ENCODE results near the gene SSR3. TPM values are rescaled to one million over a fixed set of nuclear protein-coding genes. Genes with fewer than 3 reads are reported as not detected.

Gene SSR3
- total RNA-seq, 4 donors from 2014 or later: 69.5 to 116 (median 93.2) TPM

- no peak for TF ChIP-seq CTCF (IDR thresholded peaks at IDR 0.05; ENCODE audit: low read depth)
Measured at GRCh38 chr3:156542101-156543042, 12.5 kb downstream of the SSR3 start.

- no peak for TF ChIP-seq CTCF (IDR thresholded peaks at IDR 0.05; ENCODE audit: low read depth)
Measured at GRCh38 chr3:156539802-156540201, 15.1 kb downstream of the SSR3 start.

GRCh38 chr3:156539051-156539450, 15.9 kb downstream of the SSR3 start:
- TF ChIP-seq CTCF (IDR thresholded peaks at IDR 0.05; ENCODE audit: low read depth): no peak

GRCh38 chr3:156536524-156537316, 18.2 kb downstream of the SSR3 start:
- TF ChIP-seq CTCF (IDR thresholded peaks at IDR 0.05; ENCODE audit: low read depth): no peak

- TF ChIP-seq CTCF (IDR thresholded peaks at IDR 0.05; ENCODE audit: low read depth): no peak
Measured at GRCh38 chr3:156535798-156536197, 19.1 kb downstream of the SSR3 start.

GRCh38 chr3:156535162-156535627, 19.7 kb downstream of the SSR3 start:
- no peak for TF ChIP-seq CTCF (IDR thresholded peaks at IDR 0.05; ENCODE audit: low read depth)

- TF ChIP-seq CTCF (IDR thresholded peaks at IDR 0.05; ENCODE audit: low read depth): no peak
Measured at GRCh38 chr3:156533205-156533604, 21.7 kb downstream of the SSR3 start.

All from subcutaneous adipose tissue (tissue), 4 donors.